Left lung (tissue), 10 donors: ENCODE data around the gene ICE2. TPM values are rescaled to one million over a fixed set of nuclear protein-coding genes. Genes with fewer than 3 reads are reported as not detected.
A peak's percentile ranks its signal among the peaks of the same experiment; 100 is the strongest.

Experiments
- ATAC-seq: fragments of 200-7000 bp; cut with Tn5 transposase; one replicate; pipeline ENCODE4 v1.9.1; 2020; ENCODE audit warnings: moderate library complexity
- DNase-seq, 4 donors: peaks; one replicate each; pipeline ENCODE4 v3.0.0-alpha.2; 2013 to 2020
- H3K27ac ChIP-seq, 2 donors: fragments of 200-600 bp; sonication (generic) in 1 of 2; one replicate each; pipeline versions ENCODE4 v1.5.0 to v1.8.0; 2020 to 2021
- H3K27me3 ChIP-seq, 2 donors: fragments of 200-600 bp; sonication (generic) in 1 of 2; one replicate each; pipeline versions ENCODE4 v1.5.0 to v1.8.0; 2020 to 2021
- H3K36me3 ChIP-seq, 2 donors: fragments of 200-600 bp; sonication (generic) in 1 of 2; one replicate each; pipeline versions ENCODE4 v1.5.0 to v1.8.0; 2020 to 2021
- H3K4me1 ChIP-seq, 2 donors: fragments of 200-600 bp; one replicate each; pipeline ENCODE4 v1.8.0; 2021
- H3K4me3 ChIP-seq, 2 donors: fragments of 200-600 bp; sonication (generic) in 1 of 2; one replicate each; pipeline versions ENCODE4 v1.5.0 to v1.8.0; 2020 to 2021; ENCODE audit warnings: mild to moderate bottlenecking in 1 of 2
- H3K9me3 ChIP-seq, 2 donors: fragments of 200-600 bp; sonication (generic) in 1 of 2; one replicate each; pipeline versions ENCODE4 v1.5.0 to v1.8.0; 2020 to 2021
- CTCF ChIP-seq, 2 donors: fragments of 200-600 bp; sonication (generic) in 1 of 2; IDR thresholded peaks; one replicate each; pipeline versions ENCODE4 v1.5.0 to v1.8.0; 2021; ENCODE audit warnings: antibody characterized with exemption in 2 of 2
- intact Hi-C, 2 donors: fragments of 100-400 bp; cut with DNase I; formaldehyde crosslinking; loops; one replicate each; pipeline versions ENCODE4 v1.11.2 to v1.14.2; 2022
- polyA plus RNA-seq, 6 donors: library from polyadenylated mRNA; unstranded; fragments of 120-200 nt; gene quantifications; one replicate each; pipeline ENCODE4 v1.2.1, GENCODE V29; 2013; ENCODE audit not compliant: insufficient read length in 6 of 6
- total RNA-seq, 2 donors: library from RNA; stranded (reverse); fragmentation: NEBNext Ultra II Directional; extraction: Animal tissue kit (Norgen Biotek cat#: 25700); gene quantifications; one replicate each; pipeline ENCODE4 v1.2.1, GENCODE V29; 2021
- donor health status: DM: no; HTN: yes; CAD: no.
- donor health status: DM: no; HTN: no; CAD: no.

Gene ICE2
- total and polyA plus RNA-seq, 8 donors = 35.9 to 94.4 (median 80.8) TPM

- Histone ChIP-seq H3K27me3 (no peaks in the 10 kb centered on the region), H3K4me3 (no peak overlapping the region), H3K9me3 (no peaks in the 10 kb centered on the region), H3K4me1 (peaks cover 0 to 13% of the 10 kb centered on the region in 2 donors), H3K27ac (no peak overlapping the region), H3K36me3 (peaks cover 0 to 52% of the 10 kb centered on the region in 2 donors)
- no peak for TF ChIP-seq CTCF (IDR thresholded peaks at IDR 0.05)
- intact Hi-C loops = no loop called here
- DNase-seq (no peak), ATAC-seq (peak; percentile 44)
These were observed 8.9 kb downstream of the ICE2 start for GRCh38 chr15:60469893-60470641.

GRCh38 chr15:60464836-60465630, 13.9 kb downstream of the ICE2 start:
- Histone ChIP-seq H3K4me3 (no peak overlapping the region), H3K36me3 (peaks cover 0 to 57% of the 10 kb centered on the region in 2 donors), H3K4me1 (peaks cover 0 to 5% of the 10 kb centered on the region in 2 donors), H3K27me3 (no peaks in the 10 kb centered on the region), H3K27ac (no peak overlapping the region), H3K9me3 (no peaks in the 10 kb centered on the region)
- no peak for TF ChIP-seq CTCF (IDR thresholded peaks at IDR 0.05)
- ATAC-seq (no peak), DNase-seq (no peak)
- intact Hi-C loops = no loop called here

- DNase-seq (no peak), ATAC-seq (no peak)
- no peaks in the 10 kb centered on the region for H3K9me3 ChIP-seq
- no peak overlapping the region for H3K4me3 ChIP-seq
- H3K27me3 ChIP-seq = no peaks in the 10 kb centered on the region
- H3K36me3 ChIP-seq = peaks cover 0 to 48% of the 10 kb centered on the region in 2 donors
- intact Hi-C loops = no loop called here
- peaks cover 0 to 10% of the 10 kb centered on the region in 2 donors for H3K4me1 ChIP-seq
- no peak for TF ChIP-seq CTCF (IDR thresholded peaks at IDR 0.05)
- H3K27ac ChIP-seq = no peak overlapping the region
These were observed 16.9 kb downstream of the ICE2 start for GRCh38 chr15:60462027-60462426.

DNA sequence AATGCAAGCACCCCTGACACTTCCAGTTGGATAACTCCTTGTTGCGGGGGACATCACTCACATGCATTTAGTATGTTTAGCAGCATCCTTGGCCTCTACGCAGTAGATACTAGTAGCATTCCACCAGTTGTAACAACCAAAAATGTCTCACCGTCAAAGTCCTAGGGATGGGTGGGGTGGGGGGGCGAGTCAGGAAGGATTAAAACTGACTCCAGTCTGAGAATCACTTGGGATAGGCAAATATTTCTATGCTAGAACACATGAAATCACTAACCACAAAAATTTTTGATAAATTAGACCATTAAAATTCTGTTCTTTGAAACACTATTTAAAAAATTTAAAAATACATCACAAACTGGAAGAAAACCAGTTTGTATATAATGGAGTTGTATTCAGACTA, 18.0 kb downstream of the ICE2 start:
- no peak for DNase-seq
- no peaks in the 10 kb centered on the region for H3K27me3 ChIP-seq
- ATAC-seq = no peak
- H3K36me3 ChIP-seq = peaks cover 0 to 37% of the 10 kb centered on the region in 2 donors
- no peaks in the 10 kb centered on the region for H3K9me3 ChIP-seq
- intact Hi-C loops = no loop called here
- peaks cover 0 to 10% of the 10 kb centered on the region in 2 donors for H3K4me1 ChIP-seq
- no peak overlapping the region for H3K4me3 ChIP-seq
- TF ChIP-seq CTCF (IDR thresholded peaks at IDR 0.05) = no peak
- no peak overlapping the region for H3K27ac ChIP-seq

DNA sequence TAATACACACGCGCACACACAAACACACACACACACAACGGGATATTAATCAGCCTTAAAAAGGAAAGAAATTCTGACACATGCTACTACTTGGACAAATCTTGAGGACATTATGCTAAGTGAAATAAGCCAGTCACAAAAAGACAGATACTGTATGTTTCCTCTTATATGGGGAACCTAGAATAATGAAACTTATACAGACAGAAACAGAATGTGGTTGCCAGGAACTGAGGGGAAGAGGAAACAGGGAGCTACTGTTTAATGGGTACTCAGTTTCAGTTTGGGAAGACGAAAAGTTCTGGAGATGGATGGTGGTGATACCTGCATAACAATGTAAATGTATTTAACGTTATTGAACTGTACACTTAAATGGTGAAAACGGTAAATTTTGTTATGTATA, 20.2 kb downstream of the ICE2 start:
- H3K27me3 ChIP-seq = no peaks in the 10 kb centered on the region
- H3K4me3 ChIP-seq = no peak overlapping the region
- peaks cover 0 to 41% of the 10 kb centered on the region in 2 donors for H3K36me3 ChIP-seq
- peaks cover 0 to 10% of the 10 kb centered on the region in 2 donors for H3K4me1 ChIP-seq
- TF ChIP-seq CTCF (IDR thresholded peaks at IDR 0.05) = no peak
- no peak overlapping the region for H3K27ac ChIP-seq
- no peaks in the 10 kb centered on the region for H3K9me3 ChIP-seq
- DNase-seq (no peak), ATAC-seq (peak; percentile 18)
- intact Hi-C loops = no loop called here
